ENCODE data around the gene P3H4.

P3H4 gene

GRCh38 chr17:41771389-41772206, 40.2 kb downstream of the P3H4 start:
- H3K4me2 ChIP-seq (ENCODE audit: low read depth, low read length): no peak overlapping the region
- H3K27ac ChIP-seq (ENCODE audit: low read length): no peak overlapping the region
- H4K20me1 ChIP-seq (ENCODE audit: insufficient read depth, low read length): no peaks in the 10 kb centered on the region
- H3K4me1 ChIP-seq (ENCODE audit: low read length): no peaks in the 10 kb centered on the region
- H3K27me3 ChIP-seq (replicated peaks; ENCODE audit: insufficient read depth, low read length): no peaks in the 10 kb centered on the region
- H3K36me3 ChIP-seq (replicated peaks; ENCODE audit: insufficient read depth, low read length): no peaks in the 10 kb centered on the region
- H3K4me3 ChIP-seq (ENCODE audit: low read length): no peak overlapping the region
- no peak for DNase-seq
- no peak overlapping the region for H3K9ac ChIP-seq (ENCODE audit: low read length)
- no peaks in the 10 kb centered on the region for H3F3A ChIP-seq (ENCODE audit: insufficient read depth, low read length)
- no peak overlapping the region for H2AFZ ChIP-seq (ENCODE audit: low read length)
- no peaks in the 10 kb centered on the region for H3K9me3 ChIP-seq (replicated peaks; ENCODE audit: insufficient read depth, low read length)
- H3K9me2 ChIP-seq (replicated peaks; ENCODE audit: insufficient read depth, low read length): no peaks in the 10 kb centered on the region
- no peaks in the 10 kb centered on the region for H3K79me2 ChIP-seq (ENCODE audit: low read length)
- TF ChIP-seq CTCF (IDR thresholded peaks at IDR 0.05; ENCODE audit: low read length) (no peak), EZH2 (optimal IDR thresholded peaks at IDR 0.05; ENCODE audit: low read depth, low read length) (no peak), EZH2phosphoT487 (IDR thresholded peaks at IDR 0.05; ENCODE audit: low read length) (no peak)

GRCh38 chr17:41769985-41770384, 41.8 kb downstream of the P3H4 start:
- Histone ChIP-seq H3K27me3 (replicated peaks; ENCODE audit: insufficient read depth, low read length) (no peaks in the 10 kb centered on the region), H3K9me2 (replicated peaks; ENCODE audit: insufficient read depth, low read length) (no peaks in the 10 kb centered on the region), H3K4me2 (ENCODE audit: low read depth, low read length) (no peak overlapping the region), H3F3A (ENCODE audit: insufficient read depth, low read length) (no peaks in the 10 kb centered on the region), H2AFZ (ENCODE audit: low read length) (no peak overlapping the region), H3K4me3 (ENCODE audit: low read length) (no peak overlapping the region), H3K4me1 (ENCODE audit: low read length) (no peaks in the 10 kb centered on the region), H3K36me3 (replicated peaks; ENCODE audit: insufficient read depth, low read length) (no peaks in the 10 kb centered on the region), H3K79me2 (ENCODE audit: low read length) (no peaks in the 10 kb centered on the region), H3K9ac (ENCODE audit: low read length) (no peak overlapping the region), H3K27ac (ENCODE audit: low read length) (no peak overlapping the region), H3K9me3 (replicated peaks; ENCODE audit: insufficient read depth, low read length) (no peaks in the 10 kb centered on the region), H4K20me1 (ENCODE audit: insufficient read depth, low read length) (no peaks in the 10 kb centered on the region)
- no peak for DNase-seq
- TF ChIP-seq CTCF (IDR thresholded peaks at IDR 0.05; ENCODE audit: low read length): no peak
- no peak for TF ChIP-seq EZH2 (optimal IDR thresholded peaks at IDR 0.05; ENCODE audit: low read depth, low read length)
- no peak for TF ChIP-seq EZH2phosphoT487 (IDR thresholded peaks at IDR 0.05; ENCODE audit: low read length)

GRCh38 chr17:41769346-41769862, 42.3 kb downstream of the P3H4 start:
- no peak overlapping the region for H3K27ac ChIP-seq (ENCODE audit: low read length)
- H3K27me3 ChIP-seq (replicated peaks; ENCODE audit: insufficient read depth, low read length): no peaks in the 10 kb centered on the region
- H3K4me2 ChIP-seq (ENCODE audit: low read depth, low read length): no peak overlapping the region
- H2AFZ ChIP-seq (ENCODE audit: low read length): no peak overlapping the region
- H3K36me3 ChIP-seq (replicated peaks; ENCODE audit: insufficient read depth, low read length): no peaks in the 10 kb centered on the region
- H3F3A ChIP-seq (ENCODE audit: insufficient read depth, low read length): no peaks in the 10 kb centered on the region
- DNase-seq: no peak
- no peak overlapping the region for H3K9ac ChIP-seq (ENCODE audit: low read length)
- H3K9me3 ChIP-seq (replicated peaks; ENCODE audit: insufficient read depth, low read length): no peaks in the 10 kb centered on the region
- H3K4me3 ChIP-seq (ENCODE audit: low read length): no peak overlapping the region
- no peaks in the 10 kb centered on the region for H3K4me1 ChIP-seq (ENCODE audit: low read length)
- no peaks in the 10 kb centered on the region for H3K79me2 ChIP-seq (ENCODE audit: low read length)
- no peaks in the 10 kb centered on the region for H3K9me2 ChIP-seq (replicated peaks; ENCODE audit: insufficient read depth, low read length)
- no peak for TF ChIP-seq EZH2 (optimal IDR thresholded peaks at IDR 0.05; ENCODE audit: low read depth, low read length)
- no peak for TF ChIP-seq EZH2phosphoT487 (IDR thresholded peaks at IDR 0.05; ENCODE audit: low read length)
- TF ChIP-seq CTCF (IDR thresholded peaks at IDR 0.05; ENCODE audit: low read length): no peak
- no peaks in the 10 kb centered on the region for H4K20me1 ChIP-seq (ENCODE audit: insufficient read depth, low read length)
